ENCODE measurements around the gene MINDY4.
"Not testable (repeated sequence)": the region's sequence is repeated elsewhere in the genome, so short reads cannot be mapped to it uniquely, and the experiment has no call there.

The MINDY4 gene

GRCh38 chr7:30829471-30829870 is 58.3 kb downstream of the MINDY4 start:
- DNase-seq (ENCODE audit: insufficient read length, low spot score) = no peak

GRCh38 chr7:30831227-30831626 is 60.0 kb downstream of the MINDY4 start:
- no peak for FAIRE-seq
- DNase-seq (ENCODE audit: insufficient read length, low spot score) = no peak

More at GRCh38 chr7:30829471-30829870, 58.3 kb downstream of the MINDY4 start:
- FAIRE-seq = no peak

- no peak for FAIRE-seq
- no peak for DNase-seq (ENCODE audit: insufficient read length, low spot score)
Observed at GRCh38 chr7:30831936-30832335, 60.7 kb downstream of the MINDY4 start.

- not testable (repeated sequence) for DNase-seq (ENCODE audit: insufficient read length, low spot score); FAIRE-seq
Observed at GRCh38 chr7:30834017-30834674, 62.9 kb downstream of the MINDY4 start.

GRCh38 chr7:30835396-30835915 is 64.2 kb downstream of the MINDY4 start:
- no peak for FAIRE-seq
- DNase-seq (ENCODE audit: insufficient read length, low spot score) = no peak

GRCh38 chr7:30836991-30837390 is 65.8 kb downstream of the MINDY4 start:
- DNase-seq (ENCODE audit: insufficient read length, low spot score) = no peak
- FAIRE-seq = no peak

- no peak for DNase-seq (ENCODE audit: insufficient read length, low spot score)
- FAIRE-seq = no peak
Observed at GRCh38 chr7:30837581-30837980, 66.4 kb downstream of the MINDY4 start.

GRCh38 chr7:30838008-30838407 is 66.8 kb downstream of the MINDY4 start:
- DNase-seq (ENCODE audit: insufficient read length, low spot score) (no peak), FAIRE-seq (no peak)

GRCh38 chr7:30840141-30841024 is 69.2 kb downstream of the MINDY4 start:
- DNase-seq (ENCODE audit: insufficient read length, low spot score) (no peak), FAIRE-seq (no peak)

- FAIRE-seq = no peak
- no peak for DNase-seq (ENCODE audit: insufficient read length, low spot score)
Observed at GRCh38 chr7:30841025-30841735, 70.0 kb downstream of the MINDY4 start.

GRCh38 chr7:30841801-30842541 is 70.8 kb downstream of the MINDY4 start:
- DNase-seq (ENCODE audit: insufficient read length, low spot score) = no peak
- no peak for FAIRE-seq

GRCh38 chr7:30842542-30843451 is 71.6 kb downstream of the MINDY4 start:
- FAIRE-seq = no peak
- DNase-seq (ENCODE audit: insufficient read length, low spot score) = no peak

GRCh38 chr7:30843741-30844482 is 72.7 kb downstream of the MINDY4 start:
- FAIRE-seq (no peak), DNase-seq (ENCODE audit: insufficient read length, low spot score) (no peak)

- DNase-seq (ENCODE audit: insufficient read length, low spot score) (no peak), FAIRE-seq (no peak)
Observed at GRCh38 chr7:30844483-30844874, 73.3 kb downstream of the MINDY4 start.

- FAIRE-seq = no peak
- DNase-seq (ENCODE audit: insufficient read length, low spot score) = no peak
Observed at GRCh38 chr7:30844916-30845315, 73.7 kb downstream of the MINDY4 start.

GRCh38 chr7:30845426-30846135 is 74.4 kb downstream of the MINDY4 start:
- FAIRE-seq (no peak), DNase-seq (ENCODE audit: insufficient read length, low spot score) (no peak)

- FAIRE-seq (no peak), DNase-seq (ENCODE audit: insufficient read length, low spot score) (no peak)
Observed at GRCh38 chr7:30846378-30846777, 75.2 kb downstream of the MINDY4 start.
